Endothelial cell of umbilical vein (primary cell): ENCODE measurements around the gene DSG2.

Experiments
- CTCF ChIP-seq, 2 donors: IDR thresholded peaks; 1 replicate in 1 of 2; 2 replicates in 1 of 2; pipeline ENCODE4 v1.5.1; 2011; ENCODE audit warnings: low read length in 2 of 2, mild to moderate bottlenecking in 2 of 2, moderate library complexity in 2 of 2, control low read depth in 1 of 2, inconsistent platforms in 1 of 2, low read depth in 1 of 2; ENCODE audit not compliant: insufficient read depth in 1 of 2; ENCODE audit errors: extremely low read depth in 1 of 2
- POLR2A ChIP-seq: IDR thresholded peaks from 2 replicates; pipeline ENCODE4 v1.6.1; 2012; ENCODE audit warnings: low read depth, mild to moderate bottlenecking, control low read depth, low read length
- POLR2AphosphoS5 ChIP-seq: IDR thresholded peaks from 2 replicates; pipeline ENCODE4 v1.6.1; 2012; ENCODE audit warnings: low read depth, mild to moderate bottlenecking, control low read depth, low read length, moderate library complexity; ENCODE audit not compliant: insufficient read depth

DNA sequence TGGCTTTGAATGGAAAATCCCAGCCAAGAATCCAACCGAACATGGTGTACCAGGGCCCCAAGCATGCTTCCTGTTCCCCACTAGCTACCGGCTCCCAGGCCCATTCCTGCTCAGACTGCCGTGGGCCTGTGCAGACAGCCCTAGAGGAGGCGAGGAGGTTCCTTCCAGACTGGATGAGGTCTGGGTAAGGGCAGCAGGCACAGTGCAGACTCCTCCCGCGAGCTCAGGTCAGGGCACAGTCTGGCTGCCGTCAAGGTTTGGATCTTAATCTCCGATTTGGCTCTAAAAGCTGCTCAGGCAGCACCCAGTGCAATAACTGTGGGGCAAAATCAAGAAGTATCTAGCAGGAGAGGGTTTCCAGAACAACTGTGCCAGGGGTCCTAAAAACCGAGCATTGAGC is 74.4 kb downstream of the DSG2 start:
- TF ChIP-seq CTCF (IDR thresholded peaks at IDR 0.05; ENCODE audit: extremely low read depth in 1 of 2, insufficient read depth in 1 of 2, low read depth in 1 of 2, low read length in 2 of 2) (no peak), POLR2AphosphoS5 (no peak), POLR2A (no peak)
